ENCODE results near the gene ATG2B.
"Not testable (repeated sequence)": the region's sequence is repeated elsewhere in the genome, so short reads cannot be mapped to it uniquely, and the experiment has no call there.

Gene ATG2B

GRCh38 chr14:96247031-96247430 lies 116.1 kb downstream of the ATG2B start:
- no peak for DNase-seq

- DNase-seq = no peak
These were observed 116.6 kb downstream of the ATG2B start for GRCh38 chr14:96246539-96246847.

GRCh38 chr14:96245710-96246538 lies 117.2 kb downstream of the ATG2B start:
- DNase-seq = no peak

- DNase-seq = not testable (repeated sequence)
These were observed 118.1 kb downstream of the ATG2B start for GRCh38 chr14:96245074-96245473.

GRCh38 chr14:96243785-96244184 lies 119.4 kb downstream of the ATG2B start:
- DNase-seq = no peak

GRCh38 chr14:96242126-96242525 lies 121.0 kb downstream of the ATG2B start:
- no peak for DNase-seq

- DNase-seq = no peak
These were observed 122.5 kb downstream of the ATG2B start for GRCh38 chr14:96240641-96241040.

GRCh38 chr14:96239711-96240141 lies 123.4 kb downstream of the ATG2B start:
- DNase-seq = no peak

- DNase-seq = no peak
These were observed 124.4 kb downstream of the ATG2B start for GRCh38 chr14:96238676-96239265.

GRCh38 chr14:96237641-96238040 lies 125.5 kb downstream of the ATG2B start:
- DNase-seq = no peak

GRCh38 chr14:96235426-96235825 lies 127.7 kb downstream of the ATG2B start:
- DNase-seq = no peak

- no peak for DNase-seq
These were observed 129.5 kb downstream of the ATG2B start for GRCh38 chr14:96233661-96234060.

GRCh38 chr14:96232506-96232905 lies 130.6 kb downstream of the ATG2B start:
- no peak for DNase-seq

- DNase-seq = no peak
These were observed 131.5 kb downstream of the ATG2B start for GRCh38 chr14:96231526-96232130.

GRCh38 chr14:96231056-96231455 lies 132.1 kb downstream of the ATG2B start:
- no peak for DNase-seq

GRCh38 chr14:96229315-96229714 lies 133.8 kb downstream of the ATG2B start:
- DNase-seq = no peak
